HG02798 (cell line): ENCODE measurements around the gene FOXN3.
"Not testable (repeated sequence)": the region's sequence is repeated elsewhere in the genome, so short reads cannot be mapped to it uniquely, and the experiment has no call there.

Experiments
- ATAC-seq: cut with Tn5 transposase; IDR thresholded peaks from one replicate; pipeline ENCODE4 v1.9.1; 2021; ENCODE audit warnings: mild to moderate bottlenecking; ENCODE audit not compliant: unreplicated experiment, poor library complexity

Gene FOXN3

DNA sequence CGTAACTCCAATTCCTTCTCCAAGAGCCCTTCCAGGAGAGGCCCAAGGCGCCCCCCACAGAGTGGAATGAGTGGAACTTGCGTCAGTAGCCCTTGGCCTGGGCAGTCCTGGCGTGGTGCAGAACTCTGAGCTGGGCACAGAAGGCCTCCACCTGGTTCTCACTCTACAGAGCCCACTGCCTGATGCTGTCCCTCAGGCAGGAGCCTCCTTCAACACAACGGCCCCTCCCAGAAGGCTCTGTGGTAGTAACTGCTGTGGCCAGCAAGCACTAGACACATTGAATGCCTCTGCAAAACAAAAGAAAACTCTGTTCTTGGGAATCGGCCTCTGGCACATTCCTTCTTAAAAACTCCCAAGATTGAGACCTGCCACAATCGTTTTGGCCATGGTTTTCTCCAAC is 258.9 kb downstream of the FOXN3 start:
- ATAC-seq = not testable (repeated sequence)

DNA sequence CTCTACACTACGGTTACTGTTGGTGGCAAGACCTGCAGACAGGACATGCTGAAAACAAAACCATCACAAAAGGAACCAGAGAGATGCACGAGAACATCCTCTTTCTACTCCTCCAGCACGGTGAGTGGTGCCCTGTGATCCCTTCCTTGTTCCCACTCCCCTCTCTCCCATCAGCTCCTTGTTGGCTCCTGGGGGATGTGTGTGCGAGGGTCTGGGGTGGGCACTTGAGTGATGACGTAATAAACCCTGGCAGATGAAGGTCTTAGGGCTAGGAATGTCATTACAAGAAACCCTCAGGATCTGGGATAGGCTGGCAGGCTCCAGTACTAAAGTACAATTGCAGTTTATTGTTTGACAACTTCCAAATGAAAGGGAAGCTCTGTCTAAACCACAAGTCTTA is 261.5 kb downstream of the FOXN3 start:
- no peak for ATAC-seq

DNA sequence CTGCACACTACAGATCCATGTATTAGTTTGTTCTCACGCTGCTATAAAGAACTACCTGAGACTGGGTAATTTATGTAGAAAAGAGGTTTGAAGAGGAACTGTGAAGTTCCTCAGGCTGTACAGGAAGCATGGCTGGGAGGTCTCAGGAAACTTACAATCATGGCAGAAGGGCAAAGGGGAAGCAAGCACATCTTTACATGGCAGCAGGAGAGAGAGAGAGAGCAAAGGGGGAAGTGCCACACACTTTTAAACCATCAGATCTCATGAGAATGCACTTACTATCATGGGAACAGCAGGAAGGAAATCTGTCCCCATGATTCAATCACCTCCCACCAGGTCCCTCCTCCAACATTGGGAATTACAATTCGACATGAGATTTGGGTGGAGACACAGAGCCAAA is 265.3 kb downstream of the FOXN3 start:
- not testable (repeated sequence) for ATAC-seq

DNA sequence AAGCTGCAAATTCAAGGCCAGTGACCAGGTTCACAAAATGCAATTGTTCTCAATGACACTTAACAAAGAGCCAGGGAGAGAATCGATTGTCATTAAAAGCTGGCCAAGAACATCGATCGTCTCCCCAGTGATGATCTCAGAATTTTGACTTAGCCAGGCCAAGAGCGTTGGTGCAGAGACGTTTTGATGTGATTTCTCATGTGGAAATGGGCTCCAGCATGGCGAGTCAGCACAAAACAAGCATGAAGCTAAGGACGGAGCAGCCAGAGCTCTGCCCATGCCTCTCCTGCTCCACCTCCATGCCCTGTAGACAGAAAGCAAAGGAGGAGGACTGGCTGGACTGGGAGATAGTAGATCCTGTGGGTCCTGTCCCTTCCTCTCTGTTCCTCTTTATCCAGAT is 270.8 kb downstream of the FOXN3 start:
- no peak for ATAC-seq

DNA sequence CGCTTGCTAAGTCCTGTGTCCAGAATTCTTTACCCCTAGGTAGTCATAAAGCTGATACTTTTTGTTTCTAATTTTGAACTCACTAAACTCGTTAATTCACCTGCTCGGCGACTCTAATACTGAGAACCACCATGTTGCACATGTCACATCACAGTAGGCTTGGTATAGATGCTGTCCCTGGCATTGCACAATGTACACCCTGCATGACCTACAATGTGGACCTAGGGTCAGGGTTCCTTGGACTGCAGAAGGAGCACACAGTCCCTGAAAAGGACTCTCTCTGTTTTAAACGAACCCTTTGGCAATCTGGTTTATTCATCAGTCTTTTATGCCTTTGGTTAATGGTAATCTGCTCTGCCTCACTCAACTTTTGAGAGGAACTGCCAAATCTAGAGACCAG is 272.4 kb downstream of the FOXN3 start:
- ATAC-seq = no peak

DNA sequence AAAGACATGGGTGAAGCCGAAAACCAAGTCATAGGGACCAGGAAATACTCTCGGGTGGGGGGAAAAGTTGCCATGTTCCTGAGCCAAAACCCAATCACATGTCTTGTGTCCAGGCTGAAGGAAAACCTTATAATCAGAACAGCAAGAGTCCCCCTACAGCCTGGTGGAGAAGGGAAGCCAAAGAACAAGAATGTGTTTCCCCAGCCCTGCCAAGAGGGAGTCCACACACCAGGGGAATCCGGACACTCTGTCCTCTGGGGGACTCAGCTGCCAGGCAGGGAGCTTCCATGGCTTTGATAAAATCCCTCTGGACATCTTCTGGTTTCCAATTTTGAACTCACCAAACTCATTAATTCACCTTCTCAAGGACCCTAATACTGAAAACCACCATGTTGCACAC is 273.0 kb downstream of the FOXN3 start:
- no peak for ATAC-seq

DNA sequence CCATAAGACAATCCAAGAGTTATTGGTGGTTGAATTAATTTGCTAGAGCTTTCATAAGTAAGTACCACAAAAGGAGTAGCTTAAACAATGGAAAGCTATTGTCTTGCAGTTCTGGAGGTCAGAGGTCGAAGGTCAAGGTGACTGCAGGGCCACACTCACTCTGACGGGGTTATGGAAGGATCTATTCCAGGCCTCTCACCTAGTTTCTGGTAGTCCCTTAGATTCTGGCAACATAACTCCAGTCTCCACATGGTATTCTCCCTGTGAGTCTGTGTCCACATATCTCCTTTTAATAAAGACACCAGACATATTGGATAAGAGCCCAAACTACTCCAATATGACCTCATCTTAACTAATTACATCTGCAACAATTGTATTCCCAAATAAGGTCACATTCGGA is 273.4 kb downstream of the FOXN3 start:
- ATAC-seq = no peak

DNA sequence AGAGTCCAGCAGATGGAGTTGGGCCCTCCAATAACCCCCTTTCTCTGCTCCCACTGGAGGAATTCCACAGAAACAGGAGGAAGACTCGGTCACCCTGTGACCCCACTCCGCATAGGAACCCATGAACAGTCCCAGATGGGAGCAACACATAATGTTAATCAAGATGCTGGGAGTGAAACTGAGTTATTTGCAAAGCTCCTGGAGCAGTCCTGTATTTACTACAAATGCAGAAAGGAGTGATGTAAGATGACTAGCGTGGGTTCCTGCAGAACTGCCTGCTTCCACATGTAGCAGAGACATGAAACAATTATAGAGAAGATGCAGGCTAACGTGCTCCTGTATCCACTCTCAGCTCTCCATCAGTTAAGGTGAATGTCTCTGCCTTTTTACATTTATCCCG is 274.7 kb downstream of the FOXN3 start:
- ATAC-seq = no peak

DNA sequence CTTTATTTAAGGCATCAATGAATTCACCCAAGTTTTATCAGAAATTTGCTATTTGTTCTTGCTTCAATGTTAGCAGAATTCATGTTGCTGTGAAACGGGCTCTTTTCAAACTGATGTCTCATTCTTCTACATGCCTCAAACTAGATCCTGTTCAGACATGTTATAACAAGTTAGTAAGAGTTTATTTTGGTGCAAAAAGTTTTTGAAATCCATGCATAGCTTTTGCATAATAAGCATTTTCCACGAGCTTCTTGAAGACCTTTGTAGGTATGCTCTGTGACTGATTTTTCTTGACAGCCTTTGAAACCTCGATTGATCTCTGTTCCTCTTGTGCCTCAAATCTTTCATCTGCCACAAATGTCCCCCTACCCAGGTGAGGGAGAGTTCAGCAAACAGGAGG is 275.2 kb downstream of the FOXN3 start:
- no peak for ATAC-seq

DNA sequence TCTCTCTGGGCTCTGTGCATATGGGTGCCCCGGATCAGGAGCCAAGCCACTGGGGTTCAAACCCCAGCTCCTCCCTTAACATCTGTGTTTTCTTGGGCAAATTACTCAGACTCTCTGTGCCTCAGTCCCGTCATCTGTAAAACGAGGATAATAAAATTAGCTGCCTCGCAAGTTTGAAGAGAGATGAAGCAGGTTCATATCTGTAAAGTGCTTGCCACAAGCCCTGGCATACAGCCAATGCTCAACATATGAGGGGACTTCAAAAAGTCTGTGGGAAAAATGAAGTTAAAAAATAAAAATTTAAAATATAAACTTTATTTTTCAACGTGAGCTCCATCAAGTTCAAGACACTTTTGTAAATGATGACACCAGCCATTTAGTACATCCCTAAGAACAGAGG is 276.7 kb downstream of the FOXN3 start:
- ATAC-seq = no peak

DNA sequence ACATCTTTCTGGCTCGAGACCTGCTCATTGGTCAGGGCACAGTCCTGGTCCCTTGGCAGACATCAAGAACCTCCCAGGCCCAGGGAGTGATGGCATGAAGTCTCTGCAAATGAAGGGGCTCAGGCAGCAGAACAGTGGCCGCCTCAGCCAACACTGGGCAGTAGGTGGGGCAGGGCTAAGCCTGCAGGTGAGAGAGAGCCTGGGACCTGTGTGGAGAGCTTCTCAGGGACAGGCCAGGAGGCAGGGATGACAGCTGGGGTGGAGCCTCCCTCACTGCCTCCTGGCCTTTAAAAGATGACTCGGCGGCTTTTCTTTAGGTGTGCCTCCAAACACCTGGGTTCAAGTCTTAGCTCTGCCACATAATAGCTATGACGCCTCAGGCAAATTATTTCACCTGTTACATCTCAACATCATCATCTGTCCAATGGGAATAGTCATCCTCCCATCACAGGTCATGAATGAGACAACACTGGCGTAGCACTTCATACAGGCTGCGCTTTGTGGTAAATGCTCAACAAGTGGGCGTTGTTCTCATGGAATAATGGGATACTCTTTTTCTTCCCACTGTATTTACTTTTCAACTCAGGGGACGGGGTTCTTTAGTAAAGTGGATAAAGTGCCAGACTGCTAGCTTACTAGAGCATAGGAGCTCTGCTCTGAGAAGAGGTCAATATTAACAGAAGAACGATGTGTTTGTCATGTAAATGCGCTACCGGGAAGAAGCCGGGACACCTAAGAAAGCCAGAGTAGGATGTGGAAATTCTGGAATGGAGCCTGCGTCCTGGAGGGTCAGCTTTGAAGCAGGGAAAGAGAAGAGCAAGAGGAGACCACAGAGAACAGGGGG is 277.4 kb downstream of the FOXN3 start:
- ATAC-seq = no peak

DNA sequence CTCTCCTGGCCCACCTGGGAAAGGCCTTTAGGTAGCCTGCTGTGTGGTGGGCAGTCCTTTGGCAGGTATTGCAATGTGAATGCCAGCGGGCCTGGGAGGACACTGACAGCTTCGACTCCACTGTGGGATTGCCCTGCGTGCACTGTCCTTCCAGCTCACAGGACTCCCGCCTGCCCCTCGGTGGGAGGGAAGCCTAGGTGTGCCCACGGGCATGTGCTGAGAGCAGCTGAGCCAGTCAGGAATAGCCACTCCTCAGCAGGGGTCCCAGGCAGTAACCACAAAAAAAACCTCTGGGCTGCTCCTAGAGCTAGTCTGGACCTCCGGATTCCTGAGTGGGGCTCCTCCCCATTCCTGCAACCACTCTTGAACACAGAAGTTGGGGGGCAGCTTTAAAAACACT is 278.2 kb downstream of the FOXN3 start:
- no peak for ATAC-seq

DNA sequence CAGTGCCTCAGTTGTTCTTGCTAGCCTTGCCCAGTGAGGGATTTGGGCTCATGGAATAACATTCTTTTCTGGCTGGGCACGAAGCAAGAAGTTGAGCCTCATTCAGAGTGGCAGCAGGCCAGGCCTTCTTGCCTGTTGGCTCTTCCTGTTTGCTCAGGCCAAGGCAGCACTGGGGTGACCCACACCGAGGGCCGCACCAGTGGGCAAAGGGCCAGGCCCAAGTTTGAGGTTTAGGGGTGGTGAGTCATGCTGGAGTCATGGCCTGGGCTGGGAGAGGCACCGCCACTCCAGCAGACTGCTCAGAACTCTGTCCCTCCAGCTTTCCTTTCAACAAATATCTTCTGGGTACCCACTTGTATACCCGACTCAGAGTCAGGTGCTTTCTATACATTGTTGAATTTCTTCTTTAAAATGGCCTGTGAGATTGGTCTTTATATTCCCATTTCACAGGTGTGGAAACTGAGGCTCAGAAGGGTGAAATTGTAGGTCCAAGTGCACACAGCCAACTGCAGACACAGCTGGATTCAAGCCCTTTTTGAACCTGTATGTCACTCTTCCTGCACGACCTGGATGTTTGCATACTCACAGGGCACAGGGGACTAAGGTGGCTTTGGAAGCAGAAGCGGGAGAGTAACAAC is 279.4 kb downstream of the FOXN3 start:
- no peak for ATAC-seq

DNA sequence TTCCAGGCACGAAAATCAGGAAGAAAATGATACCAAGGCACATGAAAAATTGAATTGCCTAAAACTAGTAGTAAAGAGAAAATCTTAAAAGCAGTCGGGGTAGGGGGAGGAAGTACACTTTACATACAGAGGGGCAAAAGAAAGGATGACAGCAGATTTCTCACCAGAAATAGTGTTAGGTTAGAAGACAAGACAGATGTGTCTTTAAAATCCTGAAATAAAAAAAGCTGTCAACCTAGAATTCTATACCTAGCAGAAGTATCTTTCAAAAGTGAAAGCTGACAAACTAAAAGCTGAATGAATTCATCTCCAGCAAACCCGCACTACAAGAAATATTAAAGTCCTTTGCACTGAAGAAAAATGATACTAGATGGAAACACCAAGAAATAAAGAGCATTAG is 280.4 kb downstream of the FOXN3 start:
- no peak for ATAC-seq

DNA sequence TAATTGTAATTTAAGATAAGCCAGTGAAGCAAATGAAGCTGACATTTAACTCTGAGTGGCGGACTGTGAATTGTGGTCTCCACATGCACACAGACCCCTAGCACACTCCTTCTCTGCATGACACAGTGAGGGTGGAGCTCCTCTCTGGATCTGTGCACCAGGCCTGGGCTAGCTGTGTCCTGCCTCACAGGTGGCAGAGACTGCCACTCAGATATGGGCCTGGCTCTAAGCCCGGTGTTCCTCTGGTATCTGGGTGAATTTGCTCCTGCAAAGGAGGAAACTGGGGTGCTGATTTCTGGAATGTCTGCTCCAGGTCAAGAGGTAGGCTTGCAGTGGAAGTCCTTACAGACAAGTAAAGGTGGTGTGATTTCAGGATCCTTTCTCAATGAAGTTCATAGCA is 282.4 kb downstream of the FOXN3 start:
- no peak for ATAC-seq

DNA sequence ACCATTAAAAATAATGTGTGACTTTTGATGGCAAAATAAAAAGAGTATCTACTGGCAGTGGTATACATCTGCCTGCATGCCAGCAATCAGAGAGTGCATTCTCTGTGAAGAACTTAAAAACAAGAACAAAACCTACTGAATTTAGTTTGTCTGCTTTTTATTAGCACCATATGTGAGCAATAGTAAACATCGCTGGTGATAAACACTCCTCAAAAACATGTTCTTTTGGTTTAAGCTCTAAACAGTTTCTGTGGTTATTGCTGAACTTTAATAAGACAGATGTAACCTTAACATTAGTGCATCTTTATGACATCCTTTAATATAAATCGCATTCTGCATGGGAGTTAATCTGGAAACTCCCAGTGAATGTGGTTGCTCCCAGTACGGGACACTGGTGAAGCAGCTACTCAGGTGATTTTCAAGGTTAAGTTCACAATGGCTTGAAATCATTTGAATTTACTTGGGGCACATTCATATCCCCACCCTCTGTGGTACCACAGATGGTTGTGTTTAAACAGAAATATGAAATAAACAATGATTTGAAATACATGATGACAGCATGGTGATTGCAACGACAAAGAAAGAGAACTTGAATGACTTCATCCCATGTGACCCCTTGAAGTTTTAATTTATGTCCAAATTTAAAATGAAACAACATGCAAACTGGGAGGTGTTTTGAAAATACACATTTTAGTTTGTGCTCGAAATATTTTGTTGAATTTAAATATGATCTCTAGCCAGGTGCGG is 285.9 kb downstream of the FOXN3 start:
- no peak for ATAC-seq

DNA sequence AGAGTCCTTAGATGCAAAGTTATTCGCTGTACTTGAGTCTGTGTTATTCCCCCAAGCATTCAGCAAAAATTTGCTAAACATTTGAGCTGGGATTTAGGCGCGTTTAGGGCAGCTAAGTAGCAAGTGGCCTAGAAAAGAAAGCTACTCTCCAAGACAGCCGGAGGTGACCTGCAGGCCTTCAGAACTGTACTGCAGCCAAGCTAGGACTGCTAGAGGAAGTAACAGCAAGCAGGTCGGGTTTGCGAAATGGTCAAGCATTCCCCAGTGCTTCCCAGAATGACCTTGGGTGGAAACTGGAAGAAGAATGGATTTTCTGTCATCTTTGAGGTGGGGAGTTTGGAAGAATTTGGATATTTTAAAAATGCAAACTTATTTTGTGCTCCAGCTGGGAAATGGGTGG is 287.5 kb downstream of the FOXN3 start:
- ATAC-seq = no peak

DNA sequence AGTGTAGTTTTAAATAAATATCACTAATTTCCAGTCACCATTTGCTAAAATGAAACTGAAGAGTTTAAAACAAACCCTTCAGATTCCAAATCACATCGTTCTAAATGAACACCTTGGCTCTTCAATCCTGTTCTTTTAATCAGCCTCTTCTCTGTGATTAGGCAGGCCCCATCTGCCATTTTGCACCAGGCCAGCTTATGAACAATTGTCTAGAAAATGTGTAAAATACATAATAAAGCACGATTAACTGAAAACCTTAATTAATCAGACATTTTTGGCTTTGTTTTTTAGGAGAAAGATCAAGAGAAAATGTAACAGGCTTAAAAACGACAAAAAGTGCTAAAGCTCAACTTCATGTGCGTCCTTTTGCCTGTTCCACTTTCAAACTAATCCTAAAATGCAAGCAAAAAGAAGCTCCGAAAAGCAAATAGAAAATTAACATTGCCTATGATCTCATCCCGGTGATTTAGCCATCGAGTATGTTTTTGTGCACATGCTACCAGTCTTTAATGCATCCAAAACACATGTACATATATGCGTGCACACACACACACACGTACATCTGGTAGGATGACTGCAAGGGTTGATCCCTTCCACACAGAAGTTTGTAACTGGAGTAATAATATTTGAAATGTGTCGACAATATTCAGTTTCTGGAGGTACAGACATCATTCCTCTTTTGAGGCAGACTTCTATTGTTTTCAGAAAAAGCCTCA is 288.6 kb downstream of the FOXN3 start:
- no peak for ATAC-seq

DNA sequence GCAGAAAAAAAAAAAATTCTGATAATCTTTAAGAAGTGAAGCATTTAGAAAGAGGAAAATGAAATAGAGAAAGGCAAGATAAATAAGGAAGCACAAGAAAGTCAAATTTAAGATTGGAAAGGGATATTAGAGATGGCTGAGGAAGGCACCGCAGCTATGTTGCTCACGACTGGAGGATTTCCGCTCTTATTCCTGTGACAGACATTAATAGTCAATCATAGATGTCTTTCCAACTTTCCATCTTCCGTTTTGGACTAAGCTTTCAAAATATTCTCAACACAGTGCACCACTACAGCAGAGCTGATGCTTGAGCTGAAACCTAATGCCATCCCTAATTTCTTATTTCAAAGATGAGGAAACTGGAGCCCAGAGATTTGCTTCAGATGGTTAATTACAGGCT is 290.6 kb downstream of the FOXN3 start:
- no peak for ATAC-seq

DNA sequence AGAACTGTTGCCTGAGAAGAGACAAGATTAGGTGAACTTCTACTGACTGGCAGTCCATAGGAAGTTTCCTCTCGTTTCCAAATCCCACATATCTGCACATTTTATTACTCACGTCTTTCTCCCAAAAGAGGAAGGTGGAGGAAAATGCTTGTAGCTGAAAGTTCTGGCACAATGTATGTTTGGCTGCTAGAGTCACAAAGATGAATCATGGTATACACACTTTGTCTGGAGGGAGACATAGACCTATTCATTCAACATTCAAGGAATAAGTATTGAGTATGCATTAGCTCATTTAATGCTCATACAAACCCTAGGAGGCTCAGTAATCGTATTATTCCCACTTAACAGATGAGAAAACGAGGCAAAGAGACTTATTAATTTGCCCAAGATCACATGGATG is 291.8 kb downstream of the FOXN3 start:
- ATAC-seq = no peak

DNA sequence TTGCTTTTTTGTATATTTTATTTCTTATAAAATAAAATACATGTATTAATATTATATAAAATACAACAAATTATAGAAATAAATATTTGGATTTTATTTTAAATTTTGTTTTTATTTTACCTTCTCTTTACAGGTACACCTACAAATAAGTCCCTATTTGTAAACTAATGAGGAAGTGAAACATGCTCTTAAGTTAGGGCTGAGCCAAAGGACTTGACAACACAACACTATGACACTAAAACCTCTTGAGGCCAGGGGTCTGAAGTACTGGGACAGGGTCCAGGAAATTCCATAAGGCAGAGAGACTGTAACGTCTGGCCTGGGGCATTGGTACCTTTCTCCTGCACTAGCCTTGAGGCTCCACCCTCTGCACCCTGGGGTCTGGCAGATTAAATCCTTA is 293.2 kb downstream of the FOXN3 start:
- no peak for ATAC-seq
